Retinal pigment epithelial cell (primary cell): ENCODE data around the gene GH2.

Experiments used
- DNase-seq: peaks from one replicate; pipeline ENCODE4 v3.0.0-alpha.2; 2010; ENCODE audit warnings: low read depth
- H3K4me3 ChIP-seq: 2 replicates; pipeline ENCODE4 v1.5.1; 2011; ENCODE audit warnings: mild to moderate bottlenecking, low read length, control low read depth, moderate library complexity
- CTCF ChIP-seq: conservative IDR thresholded peaks from 2 replicates; pipeline ENCODE4 v1.5.1; 2011; ENCODE audit warnings: low read depth, low read length, control low read depth, inconsistent platforms

Gene GH2

GRCh38 chr17:63840591-63841349 lies 41.0 kb downstream of the GH2 start:
- H3K4me3 ChIP-seq = peak overlapping the region; percentile 88
- TF ChIP-seq CTCF = no peak
- no peak for DNase-seq

DNA sequence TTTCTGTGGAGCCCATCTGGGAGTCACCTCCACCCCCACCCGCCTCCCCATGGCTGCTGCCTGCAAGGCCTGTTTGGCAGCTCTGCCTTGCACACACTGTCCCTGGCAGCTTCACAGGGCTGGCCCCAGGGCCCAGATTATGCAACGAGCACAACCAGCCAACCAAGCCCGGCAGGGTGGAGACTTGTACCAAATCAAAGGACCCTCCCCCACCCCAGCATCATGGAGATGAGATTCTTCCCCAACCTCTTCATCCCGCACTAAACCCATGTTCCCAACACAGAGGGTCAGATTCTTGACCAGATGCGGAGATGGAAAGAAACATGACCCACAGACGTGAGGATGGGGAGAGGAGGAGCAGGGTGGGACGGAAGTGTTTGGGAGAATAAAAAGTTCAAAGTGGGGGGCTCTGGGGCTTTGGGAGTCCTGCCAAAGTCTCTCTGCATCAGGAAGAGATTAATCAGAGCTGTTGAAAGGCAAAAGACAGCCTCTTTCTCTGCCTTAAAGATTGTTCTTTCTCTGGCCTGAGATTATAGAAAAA lies 43.0 kb downstream of the GH2 start:
- peak; percentile 35 for DNase-seq
- TF ChIP-seq CTCF = no peak
- H3K4me3 ChIP-seq = no peak overlapping the region

- no peak for TF ChIP-seq CTCF
- DNase-seq = no peak
- no peak overlapping the region for H3K4me3 ChIP-seq
These were observed 43.7 kb downstream of the GH2 start for GRCh38 chr17:63837962-63838600.

DNA sequence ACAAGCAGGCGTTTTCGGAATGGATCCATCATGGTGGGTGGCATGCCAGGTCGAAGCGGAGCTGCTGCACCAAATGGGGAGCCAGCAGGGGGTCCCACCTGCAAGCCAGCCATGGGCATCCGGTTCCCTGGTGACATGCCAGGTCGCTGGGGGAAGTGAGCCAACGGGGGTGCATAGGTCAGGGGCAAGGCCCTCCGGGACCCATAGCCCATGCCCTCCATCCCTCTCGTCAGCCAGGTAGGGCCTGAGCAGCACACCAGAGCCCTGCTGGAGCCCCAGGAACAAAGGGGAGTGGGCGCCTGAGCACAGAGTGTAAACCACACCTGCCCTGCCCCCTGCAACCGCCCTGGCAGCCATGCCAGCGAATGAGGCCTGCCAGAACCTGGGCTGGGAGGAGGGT lies 44.3 kb downstream of the GH2 start:
- no peak for TF ChIP-seq CTCF
- no peak for DNase-seq
- H3K4me3 ChIP-seq = no peak overlapping the region

- no peak for DNase-seq
- no peak for TF ChIP-seq CTCF
These were observed 44.9 kb downstream of the GH2 start for GRCh38 chr17:63836811-63837210.

GRCh38 chr17:63835167-63835720 lies 46.5 kb downstream of the GH2 start:
- H3K4me3 ChIP-seq = no peak overlapping the region
- no peak for DNase-seq
- no peak for TF ChIP-seq CTCF

More at GRCh38 chr17:63836811-63837210, 44.9 kb downstream of the GH2 start:
- no peak overlapping the region for H3K4me3 ChIP-seq
